NCI-H524 treated with DMSO at 0.1 percent for 48 hours (cell line): ENCODE results near the gene RAD9A.

Experiments used
- DNase-seq: peaks from one replicate; lab custom pipeline; 2025; lab: John Stamatoyannopoulos, UW

RAD9A gene

DNA sequence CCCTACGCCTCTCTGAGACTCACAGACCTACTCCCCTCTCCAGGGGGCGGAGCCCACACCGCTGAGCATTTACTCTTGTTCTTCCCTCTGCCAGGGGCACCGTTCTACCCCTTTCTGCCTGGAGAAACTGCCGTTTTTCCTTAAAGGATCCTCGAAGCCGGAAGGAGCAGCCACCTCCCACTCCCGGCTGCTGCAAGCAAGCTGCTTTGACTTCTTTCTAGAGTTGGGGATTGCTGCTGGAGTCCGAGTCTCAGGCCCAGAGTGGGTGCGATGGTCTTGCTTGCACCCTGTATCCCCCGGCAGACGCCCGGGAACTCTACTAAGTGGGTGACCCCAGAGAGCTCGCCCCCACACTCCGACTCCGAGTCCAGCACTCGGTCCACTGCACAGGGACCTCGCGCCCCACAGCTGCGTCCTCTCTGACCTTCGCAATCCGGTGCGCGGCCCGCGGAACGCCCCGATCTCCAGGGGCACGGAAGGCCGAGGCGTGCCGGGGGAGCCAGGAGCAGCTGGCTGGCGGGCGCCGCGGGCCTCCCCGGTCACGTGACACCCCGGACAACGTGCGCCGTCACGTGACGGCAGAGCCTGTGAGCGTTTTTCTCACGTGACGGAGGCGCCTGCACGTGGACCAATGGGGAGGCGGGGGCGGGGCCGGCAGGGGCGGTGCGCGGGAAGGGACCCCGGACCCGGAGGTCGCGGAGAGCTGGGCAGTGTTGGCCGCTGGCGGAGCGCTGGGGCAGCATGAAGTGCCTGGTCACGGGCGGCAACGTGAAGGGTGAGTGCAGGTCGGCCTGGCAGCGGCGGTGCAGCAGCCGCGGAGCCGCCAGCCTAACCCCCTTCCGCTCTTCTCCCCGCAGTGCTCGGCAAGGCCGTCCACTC is at the start of gene RAD9A:
Gene RAD9A, plus strand, starts transcription at position 683 of the 879 bp plus-strand sequence. Its CDS starts 59 bp downstream, at position 742.
- DNase-seq: peak; percentile 22

DNA sequence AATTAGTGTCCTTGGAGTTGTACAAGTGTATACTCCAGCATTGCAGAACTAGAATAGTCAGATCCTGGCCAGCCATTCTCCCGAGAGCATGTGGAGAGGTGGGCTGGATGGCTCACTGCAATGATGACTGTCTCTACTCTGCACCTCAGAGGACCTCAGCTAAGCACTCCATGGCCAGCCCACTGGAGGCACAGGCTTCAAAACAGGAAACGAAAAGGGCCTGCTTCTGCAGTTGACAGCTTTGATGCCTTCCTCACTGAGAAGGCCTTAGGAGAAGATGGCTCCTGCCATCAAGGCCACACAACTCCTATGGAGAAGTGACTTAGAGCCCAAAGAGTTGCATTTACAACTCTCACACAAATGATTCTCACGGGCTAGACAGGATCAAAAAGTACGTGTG is 47.5 kb upstream of the RAD9A start:
- DNase-seq: no peak

- no peak for DNase-seq
Observed at GRCh38 chr11:67345247-67345919, 46.4 kb upstream of the RAD9A start.

GRCh38 chr11:67345920-67346819 is 45.6 kb upstream of the RAD9A start:
- no peak for DNase-seq

DNA sequence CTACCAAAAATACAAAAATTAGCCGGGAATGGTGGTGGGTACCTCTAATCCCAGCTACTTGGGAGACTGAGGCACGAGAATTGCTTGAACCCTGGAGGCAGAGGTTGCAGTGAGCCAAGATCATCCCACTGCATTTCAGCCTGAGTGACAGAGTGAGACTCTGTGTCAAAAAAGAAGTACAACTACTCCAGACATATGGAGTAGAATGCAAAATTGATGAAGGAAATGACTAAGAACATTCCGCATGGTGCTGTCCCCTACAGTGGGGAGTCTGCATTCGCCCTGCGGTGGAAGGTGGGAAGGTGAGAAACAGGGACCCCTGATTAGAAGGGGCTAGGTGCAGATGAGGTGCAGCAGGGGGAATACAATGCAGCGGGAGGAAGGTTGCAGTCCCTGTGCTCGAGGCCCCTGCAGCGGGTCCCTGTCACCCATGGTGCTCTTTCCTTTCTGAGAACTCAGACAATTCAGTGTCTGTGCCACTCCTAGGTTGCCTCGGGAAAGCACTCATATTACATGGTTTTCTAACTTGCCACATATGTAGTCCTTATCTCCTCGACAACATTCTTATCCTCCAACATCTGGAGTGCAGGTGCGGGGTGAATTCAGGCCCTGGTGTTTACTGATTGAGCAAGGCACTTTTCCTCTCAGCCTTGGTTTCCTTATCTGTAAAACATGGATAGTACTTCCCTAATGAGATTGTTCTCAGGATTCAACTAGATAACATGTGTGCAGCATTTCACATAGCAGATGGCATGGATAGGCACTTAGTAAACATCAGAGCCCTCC is 43.6 kb upstream of the RAD9A start:
- no peak for DNase-seq

GRCh38 chr11:67349036-67349435 is 42.8 kb upstream of the RAD9A start:
- no peak for DNase-seq

DNA sequence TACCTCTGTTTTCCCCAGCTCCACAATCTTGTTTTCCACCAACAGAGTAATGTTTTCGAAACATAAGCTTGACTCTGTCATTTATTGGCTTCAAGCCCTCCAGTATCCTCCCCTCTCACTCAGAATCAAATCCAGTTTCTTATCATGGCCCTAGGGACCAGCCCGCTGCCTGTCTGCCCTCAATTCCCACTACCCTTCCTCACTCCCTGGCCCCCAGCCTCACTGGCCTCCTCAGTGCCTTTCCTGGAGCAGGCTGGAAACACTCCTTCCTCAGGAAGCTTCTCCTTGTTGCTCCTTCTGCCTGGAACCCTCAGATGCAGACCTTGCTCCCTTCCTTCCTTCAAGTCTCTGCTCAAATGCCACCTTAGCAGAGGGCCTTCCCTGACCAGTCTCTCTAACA is 42.3 kb upstream of the RAD9A start:
- DNase-seq: no peak

DNA sequence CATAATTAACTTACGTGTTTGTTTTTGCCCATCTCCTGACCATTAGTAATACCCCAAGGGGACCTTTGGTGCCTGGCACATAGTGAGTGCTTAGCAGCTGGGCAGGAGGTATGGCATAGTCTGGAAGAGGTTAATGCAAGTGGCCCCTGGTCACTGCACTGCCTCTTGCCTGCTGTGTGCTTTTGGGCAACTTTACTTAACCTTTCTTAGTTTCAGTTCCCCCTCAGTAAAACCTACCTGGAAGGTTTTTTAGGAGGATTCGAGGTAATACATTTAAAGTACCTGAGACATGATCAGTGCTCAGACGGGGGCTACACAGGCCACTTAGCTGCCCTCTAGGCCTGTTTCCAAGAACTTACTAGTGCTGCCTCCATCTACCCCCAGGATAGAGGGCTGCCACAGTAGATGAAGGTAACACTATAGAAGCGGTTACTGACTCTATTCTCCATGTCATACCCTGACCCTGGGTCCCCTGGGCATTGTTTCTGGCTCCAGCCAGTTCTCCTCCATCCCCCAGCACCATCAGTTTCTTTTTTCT is 41.8 kb upstream of the RAD9A start:
- no peak for DNase-seq

GRCh38 chr11:67351275-67352005 is 40.3 kb upstream of the RAD9A start:
- DNase-seq: no peak

DNA sequence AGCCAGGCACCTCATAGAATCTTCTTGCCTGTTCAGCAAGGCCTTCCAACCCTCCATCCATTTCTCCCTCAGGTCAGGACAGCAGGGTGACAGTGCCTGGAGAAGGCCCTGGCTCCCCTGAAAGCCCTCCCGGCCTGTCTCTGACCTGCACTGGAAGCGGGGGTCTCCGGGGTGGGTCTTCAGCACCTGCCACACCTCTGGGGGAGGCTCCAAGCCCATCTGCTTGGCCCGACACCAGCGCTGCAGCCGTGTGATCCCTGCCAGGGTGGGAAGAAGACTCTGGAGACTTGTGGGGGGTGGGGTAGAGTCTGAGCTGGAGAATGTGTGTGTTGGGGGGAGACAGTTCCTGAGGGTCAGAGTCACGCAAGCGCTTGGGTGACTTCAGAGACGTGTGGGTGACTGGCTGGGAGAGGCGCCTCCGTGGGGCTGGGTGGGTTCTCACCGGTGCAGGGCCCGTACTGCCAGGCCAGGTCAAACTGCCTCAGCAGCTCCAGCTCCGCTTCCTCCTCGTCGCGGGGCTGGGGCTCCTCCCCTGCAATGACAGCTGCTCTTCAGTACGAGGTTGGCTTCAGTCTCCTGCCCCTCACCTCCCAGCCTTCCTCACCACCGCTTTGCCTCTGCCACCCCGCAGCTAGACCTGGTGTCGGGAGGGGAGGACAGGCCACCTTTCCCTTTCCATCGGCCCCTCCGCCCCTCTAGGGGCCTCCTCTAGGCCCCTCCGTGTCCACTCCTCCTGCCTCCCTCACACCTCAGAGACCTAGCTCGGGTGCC is 39.1 kb upstream of the RAD9A start:
- no peak for DNase-seq

GRCh38 chr11:67353317-67354074 is 38.3 kb upstream of the RAD9A start, which contains the start of gene POLD4:
Gene POLD4, minus strand, starts transcription at chr11:67353546. Its CDS starts 147 bp downstream, at chr11:67353399.
- peak; percentile 51 for DNase-seq

DNA sequence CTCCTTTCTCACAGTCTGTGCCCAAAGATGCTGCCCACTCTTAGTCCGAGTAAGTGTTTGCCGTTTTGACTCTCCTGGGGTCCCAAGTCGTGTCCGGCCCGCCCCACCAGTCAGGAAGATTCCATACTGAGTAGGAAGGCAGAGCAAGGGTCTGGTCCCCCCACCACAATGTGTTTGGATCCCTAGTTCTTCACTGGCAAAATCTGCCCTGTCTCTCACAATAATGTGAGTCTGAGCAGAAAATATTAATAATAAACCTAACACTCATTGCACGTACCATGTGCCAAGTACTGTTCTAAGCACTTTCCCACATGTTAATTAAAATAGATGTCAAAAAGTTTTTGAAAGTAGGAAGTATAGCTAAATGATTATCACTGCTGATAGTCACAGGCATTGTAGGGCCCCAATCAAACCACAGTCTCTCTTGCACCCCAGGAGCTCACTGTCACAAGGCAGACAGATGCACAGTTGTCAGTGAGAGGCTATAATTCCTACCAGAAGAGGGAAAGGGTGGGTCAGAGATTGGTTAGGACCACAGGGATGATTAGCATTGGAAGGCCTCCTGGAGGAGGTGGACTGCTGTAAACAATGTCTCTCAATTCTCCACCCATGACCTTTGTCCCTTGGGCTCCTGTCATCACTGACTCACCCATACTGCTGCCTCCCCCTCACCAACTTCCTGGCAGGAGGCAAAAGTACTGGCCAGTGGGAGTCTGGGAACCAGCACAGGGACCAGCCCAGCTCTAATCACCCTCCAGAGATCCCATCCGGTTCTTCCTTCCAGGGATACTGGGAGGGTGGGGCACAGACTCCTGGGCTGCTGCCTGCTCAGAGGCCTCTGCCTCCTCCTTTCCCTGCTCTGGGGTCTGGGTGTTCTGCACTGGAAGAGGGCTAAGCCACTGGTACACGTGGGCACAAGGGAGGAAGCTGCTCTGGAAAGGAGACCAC is 37.4 kb upstream of the RAD9A start:
- DNase-seq: no peak

- no peak for DNase-seq
Observed at GRCh38 chr11:67355023-67355793, 36.6 kb upstream of the RAD9A start.

GRCh38 chr11:67355794-67356386 is 35.9 kb upstream of the RAD9A start:
- DNase-seq: no peak

GRCh38 chr11:67356387-67356863 is 35.4 kb upstream of the RAD9A start:
- DNase-seq: no peak

GRCh38 chr11:67356864-67357561 is 34.8 kb upstream of the RAD9A start:
- DNase-seq: no peak
